IMR-90 (cell line): Measurements from ENCODE around the gene GNA14. TPM values are rescaled to one million over a fixed set of nuclear protein-coding genes. Genes with fewer than 3 reads are reported as not detected.

Experiments
- ATAC-seq: fragments of 200-7000 bp; cut with Tn5 transposase; 2 replicates; pipeline ENCODE4 v1.9.1; 2020; ENCODE audit warnings: low read depth, mild to moderate bottlenecking, moderate library complexity
- BruUV-seq: library from RNA; stranded (reverse); fragments of 400-500 nt; replicated peaks from 2 replicates; lab custom pipeline; 2021; lab: Mats Ljungman, UMichigan
- CTCF ChIA-PET: fragments of 300-600 bp; formaldehyde crosslinking; extraction: SDS; loops from one replicate; lab custom pipeline; 2021; ENCODE audit warnings: antibody characterized with exemption; lab: Yijun Ruan, JAX
- POLR2A ChIA-PET: fragments of 300-600 bp; sonication (Branson Sonifier 250); formaldehyde crosslinking; loops from one replicate; lab custom pipeline; 2022; ENCODE audit warnings: antibody characterized with exemption; ENCODE audit not compliant: unreplicated experiment; lab: Charles Lee
- DNase-seq: peaks from one replicate; pipeline ENCODE4 v3.0.0; 2013
- H2AFZ ChIP-seq: replicated peaks from 2 replicates; pipeline ENCODE3; 2013; ENCODE audit warnings: low read length, mild to moderate bottlenecking; ENCODE audit not compliant: poor library complexity
- H2AK5ac ChIP-seq: 2 replicates; pipeline ENCODE4 v1.6.1; 2013; ENCODE audit warnings: low read depth, low read length, inconsistent platforms
- H2AK9ac ChIP-seq: replicated peaks from 2 replicates; pipeline ENCODE3; 2013; ENCODE audit warnings: mild to moderate bottlenecking, low read depth, low read length, moderate library complexity; ENCODE audit not compliant: poor library complexity
- H2BK120ac ChIP-seq: 2 replicates; pipeline ENCODE4 v1.6.1; 2013; ENCODE audit warnings: low read depth, low read length, inconsistent platforms
- H2BK15ac ChIP-seq: 3 replicates; pipeline ENCODE4 v1.6.1; 2013; ENCODE audit warnings: low read depth, low read length, inconsistent platforms
- H2BK20ac ChIP-seq: 2 replicates; pipeline ENCODE4 v1.6.1; 2013; ENCODE audit warnings: low read depth, mild to moderate bottlenecking, inconsistent platforms, low read length, moderate library complexity
- H2BK5ac ChIP-seq: 2 replicates; pipeline ENCODE4 v1.6.1; 2013; ENCODE audit warnings: mild to moderate bottlenecking, low read depth, low read length, inconsistent platforms; ENCODE audit not compliant: poor library complexity, severe bottlenecking
- H3K14ac ChIP-seq: replicated peaks from 2 replicates; pipeline ENCODE4 v1.6.1; 2013; ENCODE audit warnings: low read depth, low read length, inconsistent platforms
- H3K18ac ChIP-seq: 2 replicates; pipeline ENCODE4 v1.6.1; 2013; ENCODE audit warnings: low read depth, low read length, control low read depth
- H3K23ac ChIP-seq: 2 replicates; pipeline ENCODE4 v1.6.1; 2013; ENCODE audit warnings: low read depth, low read length, inconsistent platforms
- H3K27ac ChIP-seq: 2 replicates; pipeline ENCODE4 v1.5.1; 2013; ENCODE audit warnings: mild to moderate bottlenecking, control low read depth, low read length; ENCODE audit not compliant: insufficient read depth
- H3K27me3 ChIP-seq: 2 replicates; pipeline ENCODE4 v1.6.1; 2013; ENCODE audit warnings: low read length; ENCODE audit not compliant: control insufficient read depth, insufficient read depth
- H3K36me3 ChIP-seq: 2 replicates; pipeline ENCODE4 v1.6.1; 2013; ENCODE audit warnings: low read length, mixed read lengths; ENCODE audit not compliant: control insufficient read depth, insufficient read depth
- H3K4ac ChIP-seq: 2 replicates; pipeline ENCODE4 v1.6.1; 2013; ENCODE audit warnings: low read depth, low read length, inconsistent platforms
- H3K4me1 ChIP-seq: 2 replicates; pipeline ENCODE4 v1.6.1; 2013; ENCODE audit warnings: low read length, mixed read lengths; ENCODE audit not compliant: control insufficient read depth, insufficient read depth
- H3K4me2 ChIP-seq: 2 replicates; pipeline ENCODE4 v1.6.1; 2013; ENCODE audit warnings: low read depth, mild to moderate bottlenecking, control low read depth, low read length, moderate library complexity
- H3K4me3 ChIP-seq: 2 replicates; pipeline ENCODE4 v1.5.1; 2013; ENCODE audit warnings: low read depth, mild to moderate bottlenecking, control low read depth, low read length, moderate library complexity; ENCODE audit not compliant: insufficient read depth
- H3K56ac ChIP-seq: 2 replicates; pipeline ENCODE4 v1.6.1; 2013; ENCODE audit warnings: low read length, inconsistent platforms; ENCODE audit not compliant: insufficient read depth; ENCODE audit errors: extremely low read depth
- H3K79me1 ChIP-seq, 2 experiments: 2 replicates each; pipeline ENCODE4 v1.6.1; 2013; ENCODE audit warnings: low read length in 2 of 2, inconsistent platforms in 1 of 2, low read depth in 1 of 2
- H3K9ac ChIP-seq: 2 replicates; pipeline ENCODE4 v1.6.1; 2013; ENCODE audit warnings: low read depth, low read length, control low read depth
- H3K9me1 ChIP-seq: 2 replicates; pipeline ENCODE4 v1.6.1; 2013; ENCODE audit warnings: low read length, inconsistent platforms; ENCODE audit not compliant: insufficient read depth
- H3K9me3 ChIP-seq: 2 replicates; pipeline ENCODE4 v1.6.1; 2013; ENCODE audit warnings: low read length; ENCODE audit not compliant: control insufficient read depth, insufficient read depth
- H4K20me1 ChIP-seq: 2 replicates; pipeline ENCODE4 v1.6.1; 2013; ENCODE audit warnings: low read length, inconsistent platforms; ENCODE audit not compliant: insufficient read depth
- H4K5ac ChIP-seq: 2 replicates; pipeline ENCODE4 v1.6.1; 2013; ENCODE audit warnings: mild to moderate bottlenecking, low read depth, low read length, control low read depth
- H4K8ac ChIP-seq, 2 experiments: 2 replicates each; pipeline ENCODE4 v1.6.1; 2013; ENCODE audit warnings: low read depth in 2 of 2, low read length in 2 of 2, control low read depth in 1 of 2, inconsistent platforms in 1 of 2
- H4K91ac ChIP-seq: 2 replicates; pipeline ENCODE4 v1.6.1; 2013; ENCODE audit warnings: low read depth, low read length, inconsistent platforms; ENCODE audit not compliant: insufficient read depth
- BHLHE40 ChIP-seq: fragments of 150-350 bp; IDR thresholded peaks from 2 replicates; pipeline ENCODE4 v1.6.1; 2016; ENCODE audit warnings: mild to moderate bottlenecking, low read depth, low read length
- CEBPB ChIP-seq: IDR thresholded peaks from 2 replicates; pipeline ENCODE4 v1.6.1; 2012; ENCODE audit warnings: low read depth, low read length, improper control_type of control experiment
- CHD1 ChIP-seq: IDR thresholded peaks from 2 replicates; pipeline ENCODE4 v1.6.1; 2012; ENCODE audit warnings: low read depth, low read length, improper control_type of control experiment
- FOS ChIP-seq: fragments of 150-350 bp; IDR thresholded peaks from 2 replicates; pipeline ENCODE4 v1.6.1; 2016; ENCODE audit warnings: low read depth, low read length
- MAFK ChIP-seq: IDR thresholded peaks from 2 replicates; pipeline ENCODE4 v1.6.1; 2012; ENCODE audit warnings: low read depth, low read length, improper control_type of control experiment
- MAZ ChIP-seq: IDR thresholded peaks from 2 replicates; pipeline ENCODE4 v1.6.1; 2012; ENCODE audit warnings: low read depth, mild to moderate bottlenecking, low read length, improper control_type of control experiment, moderate library complexity, borderline replicate concordance
- MXI1 ChIP-seq: IDR thresholded peaks from 2 replicates; pipeline ENCODE4 v1.6.1; 2012; ENCODE audit warnings: low read depth, mild to moderate bottlenecking, low read length, moderate library complexity, borderline replicate concordance
- POLR2A ChIP-seq: IDR thresholded peaks from 2 replicates; pipeline ENCODE4 v1.6.1; 2012; ENCODE audit warnings: mild to moderate bottlenecking, low read depth, low read length
- RAD21 ChIP-seq: IDR thresholded peaks from 2 replicates; pipeline ENCODE4 v1.6.1; 2012; ENCODE audit warnings: low read length, improper control_type of control experiment
- RCOR1 ChIP-seq: IDR thresholded peaks from 2 replicates; pipeline ENCODE4 v1.6.1; 2012; ENCODE audit warnings: mild to moderate bottlenecking, low read length, improper control_type of control experiment; ENCODE audit not compliant: insufficient replicate concordance
- RFX5 ChIP-seq: IDR thresholded peaks from 2 replicates; pipeline ENCODE4 v1.8.0; 2012; ENCODE audit warnings: low read depth, mild to moderate bottlenecking, low read length, moderate library complexity
- SMC3 ChIP-seq: fragments of 150-350 bp; IDR thresholded peaks from 2 replicates; pipeline ENCODE4 v1.6.1; 2016; ENCODE audit warnings: low read depth, mild to moderate bottlenecking, antibody characterized with exemption, low read length, moderate library complexity
- WGBS, 2 experiments: methylation state at CpG; one replicate each; pipeline versions ENCODE4 v1.1.5 to v1.1.7; 2013; ENCODE audit warnings: missing lambda C conversion rate in 2 of 2; ENCODE audit not compliant: insufficient read length in 1 of 2; ENCODE audit errors: extremely low coverage in 2 of 2; 5-methylcytosine and 5-hydroxymethylcytosine counted together
- dilution Hi-C: fragments of 300-500 bp; cut with HindIII; formaldehyde crosslinking; loops from one replicate; pipeline ENCODE4 v1.14.3; 2018; ENCODE audit warnings: low sequenced_read_pairs; ENCODE audit not compliant: unreplicated experiment
- in situ Hi-C: fragments of 300-500 bp; cut with MboI; formaldehyde crosslinking; loops from 3 replicates; pipeline ENCODE4 v1.14.3; 2019; ENCODE audit warnings: low sequenced_read_pairs, inconsistent platforms, mixed read lengths
- intact Hi-C: fragments of 100-400 bp; cut with micrococcal nuclease; formaldehyde crosslinking; loops from 2 replicates; pipeline ENCODE4 v1.10.0; 2022
- polyA plus RNA-seq, 3 experiments: library from polyadenylated mRNA; depleted of rRNA; stranded (reverse); fragments of >200 nt; gene quantifications; 2 replicates each; pipeline ENCODE4 v1.2.3, GENCODE V29; 2012; ENCODE audit warnings: low replicate concordance in 1 of 3
- total RNA-seq: library from RNA; depleted of rRNA; stranded (reverse); fragments of >200 nt; gene quantifications from 2 replicates; pipeline ENCODE4 v1.2.3, GENCODE V29; 2012
- TF ChIP-seq, protein P1 (sequence below): fragments of 150-350 bp; IDR thresholded peaks from 2 replicates; pipeline ENCODE4 v1.6.1; 2016; ENCODE audit warnings: low read depth, mild to moderate bottlenecking, low read length, moderate library complexity, borderline replicate concordance
- TF ChIP-seq, protein P2 (sequence below): fragments of 150-350 bp; IDR thresholded peaks from 2 replicates; pipeline ENCODE4 v1.6.1; 2017; ENCODE audit warnings: mild to moderate bottlenecking, antibody characterized with exemption, low read length, low read depth
- TF ChIP-seq, protein P3 (sequence below): conservative IDR thresholded peaks from 2 replicates; pipeline ENCODE4 v1.5.1; 2012; ENCODE audit warnings: mild to moderate bottlenecking, low read depth, low read length, improper control_type of control experiment

Gene GNA14
- total and polyA plus RNA-seq, 2 of the 4 experiments (the other 2 are of a cell fraction), result under 0.01 to 0.03 TPM

DNA sequence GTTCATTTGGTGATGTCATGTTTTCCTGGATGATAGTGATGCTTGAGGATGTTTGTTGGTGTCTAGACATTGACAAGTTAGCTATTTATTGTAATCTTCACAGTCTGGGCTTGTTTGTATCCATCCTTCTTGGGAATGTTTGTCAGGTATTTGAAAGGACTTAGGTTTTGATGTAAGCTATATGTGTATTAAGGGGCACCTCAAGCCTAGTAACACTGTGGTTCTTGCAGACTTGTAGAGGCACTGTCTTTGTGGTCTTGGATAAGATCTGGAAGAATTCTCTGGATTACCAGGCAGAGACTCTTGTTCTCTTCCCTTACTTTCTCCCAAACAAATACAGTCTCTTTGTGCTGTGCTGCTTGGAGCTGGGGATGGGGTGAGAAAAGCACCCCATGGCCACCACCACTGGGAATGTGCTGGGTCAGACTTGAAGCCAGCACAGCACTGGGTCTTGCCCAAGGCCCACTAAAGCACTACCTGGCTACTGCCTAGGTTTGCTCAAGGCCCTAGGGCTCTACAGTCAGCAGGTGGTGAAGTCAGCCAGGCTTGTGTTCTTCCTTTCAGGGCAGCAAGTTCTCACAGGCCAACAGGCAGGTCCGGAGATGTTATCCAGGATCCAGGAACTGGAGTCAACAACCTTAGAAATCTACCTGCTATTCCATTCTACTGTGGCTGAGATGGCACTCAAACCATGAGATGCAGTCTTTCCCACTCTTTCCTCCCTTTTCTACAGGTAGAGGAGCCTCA is 49.3 kb upstream of the GNA14 start:
- ChIA-PET POLR2A (no interaction called here), CTCF (no interaction called here)
- dilution Hi-C loops, result no loop called here
- no peak overlapping the region for H2AK9ac ChIP-seq
- H3K9me1 ChIP-seq, result no peaks in the 10 kb centered on the region
- H3K4me2 ChIP-seq, result no peak overlapping the region
- in situ Hi-C loops, result no loop called here
- H3K14ac ChIP-seq, result no peak overlapping the region
- no peak overlapping the region for H3K18ac ChIP-seq
- intact Hi-C loops, result no loop called here
- H3K4me3 ChIP-seq, result no peak overlapping the region
- TF ChIP-seq CEBPB (no peak), CHD1 (no peak), RAD21 (no peak), POLR2A (no peak), BHLHE40 (no peak), MXI1 (no peak), RCOR1 (no peak), SMC3 (no peak), RFX5 (no peak), MAZ (no peak), MAFK (no peak), FOS (no peak)
- TF ChIP-seq, protein P1, sequence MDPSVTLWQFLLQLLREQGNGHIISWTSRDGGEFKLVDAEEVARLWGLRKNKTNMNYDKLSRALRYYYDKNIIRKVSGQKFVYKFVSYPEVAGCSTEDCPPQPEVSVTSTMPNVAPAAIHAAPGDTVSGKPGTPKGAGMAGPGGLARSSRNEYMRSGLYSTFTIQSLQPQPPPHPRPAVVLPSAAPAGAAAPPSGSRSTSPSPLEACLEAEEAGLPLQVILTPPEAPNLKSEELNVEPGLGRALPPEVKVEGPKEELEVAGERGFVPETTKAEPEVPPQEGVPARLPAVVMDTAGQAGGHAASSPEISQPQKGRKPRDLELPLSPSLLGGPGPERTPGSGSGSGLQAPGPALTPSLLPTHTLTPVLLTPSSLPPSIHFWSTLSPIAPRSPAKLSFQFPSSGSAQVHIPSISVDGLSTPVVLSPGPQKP, result no peak
- TF ChIP-seq, protein P2, sequence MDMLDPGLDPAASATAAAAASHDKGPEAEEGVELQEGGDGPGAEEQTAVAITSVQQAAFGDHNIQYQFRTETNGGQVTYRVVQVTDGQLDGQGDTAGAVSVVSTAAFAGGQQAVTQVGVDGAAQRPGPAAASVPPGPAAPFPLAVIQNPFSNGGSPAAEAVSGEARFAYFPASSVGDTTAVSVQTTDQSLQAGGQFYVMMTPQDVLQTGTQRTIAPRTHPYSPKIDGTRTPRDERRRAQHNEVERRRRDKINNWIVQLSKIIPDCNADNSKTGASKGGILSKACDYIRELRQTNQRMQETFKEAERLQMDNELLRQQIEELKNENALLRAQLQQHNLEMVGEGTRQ, result no peak
- TF ChIP-seq, protein P3, sequence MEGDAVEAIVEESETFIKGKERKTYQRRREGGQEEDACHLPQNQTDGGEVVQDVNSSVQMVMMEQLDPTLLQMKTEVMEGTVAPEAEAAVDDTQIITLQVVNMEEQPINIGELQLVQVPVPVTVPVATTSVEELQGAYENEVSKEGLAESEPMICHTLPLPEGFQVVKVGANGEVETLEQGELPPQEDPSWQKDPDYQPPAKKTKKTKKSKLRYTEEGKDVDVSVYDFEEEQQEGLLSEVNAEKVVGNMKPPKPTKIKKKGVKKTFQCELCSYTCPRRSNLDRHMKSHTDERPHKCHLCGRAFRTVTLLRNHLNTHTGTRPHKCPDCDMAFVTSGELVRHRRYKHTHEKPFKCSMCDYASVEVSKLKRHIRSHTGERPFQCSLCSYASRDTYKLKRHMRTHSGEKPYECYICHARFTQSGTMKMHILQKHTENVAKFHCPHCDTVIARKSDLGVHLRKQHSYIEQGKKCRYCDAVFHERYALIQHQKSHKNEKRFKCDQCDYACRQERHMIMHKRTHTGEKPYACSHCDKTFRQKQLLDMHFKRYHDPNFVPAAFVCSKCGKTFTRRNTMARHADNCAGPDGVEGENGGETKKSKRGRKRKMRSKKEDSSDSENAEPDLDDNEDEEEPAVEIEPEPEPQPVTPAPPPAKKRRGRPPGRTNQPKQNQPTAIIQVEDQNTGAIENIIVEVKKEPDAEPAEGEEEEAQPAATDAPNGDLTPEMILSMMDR, result no peak
- no peaks in the 10 kb centered on the region for H3K4me1 ChIP-seq
- no peak overlapping the region for H2AK5ac ChIP-seq
- no TSS peak for BruUV-seq
- no peak overlapping the region for H4K91ac ChIP-seq
- H2BK20ac ChIP-seq, result no peak overlapping the region
- H3K56ac ChIP-seq, result no peak overlapping the region
- no peak overlapping the region for H3K23ac ChIP-seq
- no peak overlapping the region for H4K5ac ChIP-seq
- H4K8ac ChIP-seq, result no peak overlapping the region
- H3K4ac ChIP-seq, result no peak overlapping the region
- no peaks in the 10 kb centered on the region for H3K79me1 ChIP-seq
- no peak overlapping the region for H2BK120ac ChIP-seq
- H3K27me3 ChIP-seq, result no peaks in the 10 kb centered on the region
- 67% methylated on average over 1 of the region's 1 CpG; no CpG with 5 or more reads in 1 of the 2 experiments for WGBS, 2 experiments
- no peak overlapping the region for H2AFZ ChIP-seq
- H2BK15ac ChIP-seq, result no peak overlapping the region
- H3K27ac ChIP-seq, result no peak overlapping the region
- no peak overlapping the region for H3K9ac ChIP-seq
- ATAC-seq (no peak), DNase-seq (no peak)
- no peaks in the 10 kb centered on the region for H3K36me3 ChIP-seq
- H4K20me1 ChIP-seq, result no peaks in the 10 kb centered on the region
- no peaks in the 10 kb centered on the region for H3K9me3 ChIP-seq
- no peak overlapping the region for H2BK5ac ChIP-seq
